ENCODE data around the gene AURKAIP1.

AURKAIP1 gene

DNA sequence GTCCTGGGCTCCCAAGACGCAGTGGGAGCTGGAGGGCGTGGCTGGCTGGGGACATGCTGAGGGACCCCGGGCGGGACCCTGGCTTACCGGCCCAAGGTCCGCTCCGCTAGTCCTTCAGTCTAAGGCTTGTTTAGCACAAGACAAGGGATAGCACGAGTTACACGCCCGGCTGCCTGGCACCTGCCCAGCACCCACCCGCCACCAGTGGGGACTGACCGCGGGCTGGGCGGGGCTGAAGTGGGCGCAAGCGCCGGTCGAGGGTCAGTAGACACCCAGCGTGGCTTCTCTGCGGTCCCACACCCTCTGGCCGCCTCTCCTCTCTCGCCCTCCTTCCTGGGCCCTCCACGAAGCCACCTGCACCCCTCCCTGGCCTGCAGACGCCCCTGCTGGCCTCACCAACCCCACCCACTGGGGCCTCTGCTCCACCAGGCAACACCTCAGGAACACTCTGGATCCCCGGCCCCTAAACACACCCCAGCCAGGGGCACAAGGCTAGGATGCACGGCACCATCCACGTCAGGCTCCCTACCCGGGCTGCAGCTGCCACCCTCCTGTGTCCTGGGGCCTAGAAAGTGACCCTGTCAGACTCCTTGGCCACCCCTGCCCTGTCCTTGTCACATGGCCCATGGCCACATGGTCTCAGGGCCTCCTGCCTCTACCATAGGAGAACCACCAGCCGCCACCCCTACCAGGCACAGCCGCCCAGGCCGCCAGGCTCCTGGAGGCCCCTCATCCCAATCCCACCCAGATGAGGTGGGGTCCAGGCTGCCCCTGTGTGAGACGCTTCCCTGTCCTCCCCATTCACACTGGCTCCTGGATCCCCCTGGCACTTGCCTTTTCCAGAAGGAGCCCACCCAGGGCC lies 37.8 kb downstream of the AURKAIP1 start:
- no peak overlapping the region for H3K4me3 ChIP-seq (ENCODE audit: low read depth, low read length)
- ChIA-PET CTCF (no interaction called here), POLR2A (no interaction called here)
- no peak for DNase-seq (ENCODE audit: low read depth, low spot score)
- TF ChIP-seq, protein P1, sequence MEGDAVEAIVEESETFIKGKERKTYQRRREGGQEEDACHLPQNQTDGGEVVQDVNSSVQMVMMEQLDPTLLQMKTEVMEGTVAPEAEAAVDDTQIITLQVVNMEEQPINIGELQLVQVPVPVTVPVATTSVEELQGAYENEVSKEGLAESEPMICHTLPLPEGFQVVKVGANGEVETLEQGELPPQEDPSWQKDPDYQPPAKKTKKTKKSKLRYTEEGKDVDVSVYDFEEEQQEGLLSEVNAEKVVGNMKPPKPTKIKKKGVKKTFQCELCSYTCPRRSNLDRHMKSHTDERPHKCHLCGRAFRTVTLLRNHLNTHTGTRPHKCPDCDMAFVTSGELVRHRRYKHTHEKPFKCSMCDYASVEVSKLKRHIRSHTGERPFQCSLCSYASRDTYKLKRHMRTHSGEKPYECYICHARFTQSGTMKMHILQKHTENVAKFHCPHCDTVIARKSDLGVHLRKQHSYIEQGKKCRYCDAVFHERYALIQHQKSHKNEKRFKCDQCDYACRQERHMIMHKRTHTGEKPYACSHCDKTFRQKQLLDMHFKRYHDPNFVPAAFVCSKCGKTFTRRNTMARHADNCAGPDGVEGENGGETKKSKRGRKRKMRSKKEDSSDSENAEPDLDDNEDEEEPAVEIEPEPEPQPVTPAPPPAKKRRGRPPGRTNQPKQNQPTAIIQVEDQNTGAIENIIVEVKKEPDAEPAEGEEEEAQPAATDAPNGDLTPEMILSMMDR (IDR thresholded peaks at IDR 0.05; ENCODE audit: insufficient read depth, low read length, missing control alignments) = no peak

DNA sequence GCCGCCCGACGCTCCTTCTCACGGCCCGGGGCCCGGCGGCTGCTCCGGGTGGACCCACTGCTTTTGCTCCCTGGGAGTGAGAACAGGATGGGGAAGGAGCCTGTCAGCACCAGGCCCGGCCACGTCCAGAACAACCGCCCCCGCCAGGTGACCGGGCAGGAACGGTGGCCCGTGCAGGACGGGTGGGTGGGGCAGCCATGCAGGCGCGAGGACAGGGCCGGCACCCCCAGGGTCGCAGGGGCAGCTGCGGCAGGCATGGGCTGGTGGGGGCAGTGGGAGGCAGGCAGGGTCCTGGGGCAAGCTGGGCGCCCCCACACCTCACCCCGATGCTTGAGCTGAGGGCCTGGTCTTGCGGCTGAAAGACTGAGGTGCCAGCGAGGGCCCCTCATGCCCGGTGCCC lies 38.6 kb downstream of the AURKAIP1 start:
- H3K4me3 ChIP-seq (ENCODE audit: low read depth, low read length) = no peak overlapping the region
- CTCF ChIA-PET = no interaction called here
- TF ChIP-seq, protein P1 (IDR thresholded peaks at IDR 0.05; ENCODE audit: insufficient read depth, low read length, missing control alignments) = no peak
- POLR2A ChIA-PET = no interaction called here
- DNase-seq (ENCODE audit: low read depth, low spot score) = no peak

DNA sequence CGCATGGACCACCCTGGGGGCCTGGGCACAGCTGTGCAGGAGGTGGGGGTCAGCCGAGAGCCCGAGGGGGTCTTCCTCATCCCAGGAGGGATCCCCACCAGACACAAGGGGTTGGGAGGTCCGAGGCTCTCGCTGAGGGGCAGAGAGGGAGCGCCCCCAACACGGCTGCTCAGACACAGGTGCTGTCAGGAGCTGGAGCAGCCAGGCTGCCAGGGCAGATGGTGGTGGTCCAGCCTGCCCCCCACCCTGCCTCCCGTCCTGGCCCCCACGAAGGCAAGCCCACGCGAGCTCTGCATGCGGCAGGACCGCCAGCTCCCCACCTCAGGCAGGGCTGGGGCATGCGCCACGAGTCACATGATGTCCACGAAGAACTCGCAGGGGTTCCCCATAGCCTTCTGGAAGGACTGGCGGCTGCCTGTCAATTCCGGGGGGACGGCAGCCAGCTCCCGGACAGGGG lies 39.2 kb downstream of the AURKAIP1 start:
- ChIA-PET CTCF (interaction anchor here (0.8 to 1.5 kb wide), 3 partner anchors 8 to 38 kb away, joined by 3 to 4 read pairs (median 3); no protein-coding TSS in a partner anchor), POLR2A (no interaction called here)
- H3K4me3 ChIP-seq (ENCODE audit: low read depth, low read length) = no peak overlapping the region
- no peak for DNase-seq (ENCODE audit: low read depth, low spot score)
- TF ChIP-seq, protein P1 (IDR thresholded peaks at IDR 0.05; ENCODE audit: insufficient read depth, low read length, missing control alignments) = no peak

DNA sequence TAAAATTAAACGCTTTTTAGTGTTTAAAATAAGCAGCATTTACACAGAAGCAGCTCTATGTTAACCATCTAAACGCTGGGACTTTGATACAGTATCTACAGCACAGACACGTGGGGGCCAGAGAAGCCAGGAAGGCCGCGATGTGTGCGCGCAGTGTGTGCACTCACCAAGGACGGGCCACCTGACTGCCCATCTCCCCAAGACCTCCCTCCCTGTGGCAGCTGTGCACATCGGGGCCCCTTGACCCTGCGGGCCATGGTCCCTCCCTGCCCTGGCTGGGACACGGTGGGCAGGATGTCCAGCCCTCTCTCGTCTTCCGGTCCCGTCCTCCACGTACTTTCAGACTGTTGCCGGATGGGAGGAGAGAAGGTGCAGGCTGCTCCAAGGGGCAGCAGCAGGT lies 39.7 kb downstream of the AURKAIP1 start:
- H3K4me3 ChIP-seq (ENCODE audit: low read depth, low read length) = no peak overlapping the region
- TF ChIP-seq, protein P1 (IDR thresholded peaks at IDR 0.05; ENCODE audit: insufficient read depth, low read length, missing control alignments) = no peak
- no peak for DNase-seq (ENCODE audit: low read depth, low spot score)
- CTCF ChIA-PET = interaction anchor here (0.8 to 1.5 kb wide), 3 partner anchors 8 to 39 kb away, joined by 3 to 4 read pairs (median 3); no protein-coding TSS in a partner anchor
- POLR2A ChIA-PET = no interaction called here

DNA sequence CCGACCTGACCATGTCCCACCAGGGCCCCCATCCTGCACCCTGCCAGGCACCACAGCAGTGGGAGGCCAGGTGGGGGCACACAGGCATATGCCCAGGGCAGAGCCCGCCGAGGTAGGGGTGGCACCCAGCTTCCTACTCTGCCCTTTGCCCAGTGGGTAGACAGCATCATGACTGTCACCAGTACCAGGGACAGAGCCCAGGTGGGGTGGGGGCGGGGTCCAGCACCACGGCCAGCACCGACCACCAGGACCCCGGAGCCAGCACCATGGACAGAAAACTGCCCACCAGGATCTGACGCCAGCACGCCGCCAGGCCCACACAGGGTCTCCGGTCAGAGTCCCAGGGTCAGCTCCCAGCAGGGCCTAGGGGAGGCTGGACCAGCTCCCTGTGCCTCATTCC lies 40.2 kb downstream of the AURKAIP1 start:
- ChIA-PET CTCF (interaction anchor here (0.9 to 1.5 kb wide), 3 partner anchors 9 to 39 kb away, joined by 3 to 4 read pairs (median 4); no protein-coding TSS in a partner anchor), POLR2A (interaction anchor here (0.6 to 1.1 kb wide), 2 partner anchors 11 to 16 kb away, joined by 3 read pairs; no protein-coding TSS in a partner anchor)
- TF ChIP-seq, protein P1 (IDR thresholded peaks at IDR 0.05; ENCODE audit: insufficient read depth, low read length, missing control alignments) = no peak
- DNase-seq (ENCODE audit: low read depth, low spot score) = no peak
- H3K4me3 ChIP-seq (ENCODE audit: low read depth, low read length) = no peak overlapping the region

- POLR2A ChIA-PET = interaction anchor here (1.1 kb wide), 1 partner anchor 13 kb away, joined by 3 read pairs; no protein-coding TSS in a partner anchor
- TF ChIP-seq, protein P1 (IDR thresholded peaks at IDR 0.05; ENCODE audit: insufficient read depth, low read length, missing control alignments) = no peak
- CTCF ChIA-PET = interaction anchor here (1.2 kb wide), 1 partner anchor 8 kb away, joined by 4 read pairs; no protein-coding TSS in a partner anchor
- DNase-seq (ENCODE audit: low read depth, low spot score) = no peak
- no peak overlapping the region for H3K4me3 ChIP-seq (ENCODE audit: low read depth, low read length)
These were observed 41.3 kb downstream of the AURKAIP1 start for GRCh38 chr1:1333551-1334241.
